ENCODE results near the gene EMSY.

- TF ChIP-seq EZH2 (IDR thresholded peaks at IDR 0.05; ENCODE audit: borderline replicate concordance, insufficient read depth, low read depth, low read length, poor library complexity, severe bottlenecking) (no peak), CTCF (IDR thresholded peaks at IDR 0.05) (no peak)
Measured at GRCh38 chr11:76444384-76445120, at the start of gene EMSY.
